Endometrial microvascular endothelial cells (primary cell): ENCODE data around the gene KIR3DL1. TPM values are rescaled to one million over a fixed set of nuclear protein-coding genes. Genes with fewer than 3 reads are reported as not detected.
"Not testable (repeated sequence)": the region's sequence is repeated elsewhere in the genome, so short reads cannot be mapped to it uniquely, and the experiment has no call there.

Source experiments
- in situ Hi-C: cut with HindIII; loops from 2 replicates; pipeline ENCODE4 v1.10.0; 2017; ENCODE audit warnings: low sequenced_read_pairs, low pct_unique_long_range_greater_than_20kb; ENCODE audit errors: inconsistent ontology term
- total RNA-seq: library from RNA; depleted of rRNA; stranded (reverse); fragments of >200 nt; gene quantifications from one replicate; pipeline ENCODE4 v1.2.3, GENCODE V29; 2015; ENCODE audit errors: inconsistent ontology term

The KIR3DL1 gene
- total RNA-seq, result not detected

GRCh38 chr19:54816251-54816650, at the start of gene KIR3DL1:
Gene KIR3DL1, plus strand, starts transcription at chr19:54816468.
- in situ Hi-C loops, result not testable (repeated sequence)

GRCh38 chr19:54769646-54770045, 46.6 kb upstream of the KIR3DL1 start, which contains the start of gene KIR2DL1:
Gene KIR2DL1, plus strand, starts transcription at chr19:54769793. Its CDS starts 58 bp downstream, at chr19:54769851.
- in situ Hi-C loops, result not testable (repeated sequence)

- in situ Hi-C loops, result not testable (repeated sequence)
Observed at GRCh38 chr19:54770511-54770910, 45.8 kb upstream of the KIR3DL1 start.

GRCh38 chr19:54771018-54771960, 45.0 kb upstream of the KIR3DL1 start:
- in situ Hi-C loops, result not testable (repeated sequence)

- in situ Hi-C loops, result not testable (repeated sequence)
Observed at GRCh38 chr19:54772666-54773065, 43.6 kb upstream of the KIR3DL1 start.

- in situ Hi-C loops, result not testable (repeated sequence)
Observed at GRCh38 chr19:54775095-54775815, 41.0 kb upstream of the KIR3DL1 start.

- in situ Hi-C loops, result not testable (repeated sequence)
Observed at GRCh38 chr19:54775830-54776229, 40.4 kb upstream of the KIR3DL1 start.

- in situ Hi-C loops, result not testable (repeated sequence)
Observed at GRCh38 chr19:54777851-54778250, 38.4 kb upstream of the KIR3DL1 start.

- in situ Hi-C loops, result not testable (repeated sequence)
Observed at GRCh38 chr19:54778896-54779295, 37.4 kb upstream of the KIR3DL1 start.

GRCh38 chr19:54782916-54783315, 33.4 kb upstream of the KIR3DL1 start:
- in situ Hi-C loops, result not testable (repeated sequence)

- in situ Hi-C loops, result not testable (repeated sequence)
Observed at GRCh38 chr19:54786091-54786723, 30.1 kb upstream of the KIR3DL1 start.

- in situ Hi-C loops, result not testable (repeated sequence)
Observed at GRCh38 chr19:54788154-54788553, 28.1 kb upstream of the KIR3DL1 start.

GRCh38 chr19:54790711-54791110, 25.6 kb upstream of the KIR3DL1 start:
- in situ Hi-C loops, result no loop called here

- in situ Hi-C loops, result no loop called here
Observed at GRCh38 chr19:54791476-54791875, 24.8 kb upstream of the KIR3DL1 start.

- in situ Hi-C loops, result no loop called here
Observed at GRCh38 chr19:54792814-54793213, 23.5 kb upstream of the KIR3DL1 start.

- in situ Hi-C loops, result no loop called here
Observed at GRCh38 chr19:54795758-54796157, 20.5 kb upstream of the KIR3DL1 start.

GRCh38 chr19:54803410-54803809, 12.9 kb upstream of the KIR3DL1 start, which contains the start of gene KIR2DL4:
Gene KIR2DL4, plus strand, starts transcription at chr19:54803610. Its CDS starts 42 bp downstream, at chr19:54803652.
- in situ Hi-C loops, result no loop called here

- in situ Hi-C loops, result no loop called here
Observed at GRCh38 chr19:54804101-54804500, 12.2 kb upstream of the KIR3DL1 start.

- in situ Hi-C loops, result no loop called here
Observed at GRCh38 chr19:54804571-54804970, 11.7 kb upstream of the KIR3DL1 start.
